Eye (tissue), 1 donor: ENCODE measurements around the gene PTPN18.
"Not testable (repeated sequence)": the region's sequence is repeated elsewhere in the genome, so short reads cannot be mapped to it uniquely, and the experiment has no call there.

Source experiments
- DNase-seq: peaks from one replicate; pipeline ENCODE4 v3.0.0-alpha.2; 2015

PTPN18 gene

GRCh38 chr2:130355578-130356431 is at the start of gene PTPN18:
Gene PTPN18, plus strand, starts transcription at chr2:130356056. Its CDS starts 52 bp downstream, at chr2:130356108.
- peak; percentile 90 for DNase-seq

GRCh38 chr2:130307850-130308249 is 48.0 kb upstream of the PTPN18 start:
- no peak for DNase-seq

GRCh38 chr2:130310881-130311280 is 45.0 kb upstream of the PTPN18 start:
- no peak for DNase-seq

- DNase-seq = no peak
These were observed 42.0 kb upstream of the PTPN18 start for GRCh38 chr2:130313812-130314334.

GRCh38 chr2:130314377-130314776 is 41.5 kb upstream of the PTPN18 start:
- no peak for DNase-seq

GRCh38 chr2:130316596-130316995 is 39.3 kb upstream of the PTPN18 start:
- DNase-seq = no peak

- DNase-seq = no peak
These were observed 37.0 kb upstream of the PTPN18 start for GRCh38 chr2:130318906-130319305.

- DNase-seq = no peak
These were observed 36.3 kb upstream of the PTPN18 start for GRCh38 chr2:130319536-130319935.

GRCh38 chr2:130327703-130328527 is 27.9 kb upstream of the PTPN18 start:
- DNase-seq = no peak

GRCh38 chr2:130328710-130329109 is 27.1 kb upstream of the PTPN18 start:
- DNase-seq = no peak

GRCh38 chr2:130332271-130333073 is 23.4 kb upstream of the PTPN18 start:
- DNase-seq = peak; percentile 91

GRCh38 chr2:130333253-130333652 is 22.6 kb upstream of the PTPN18 start:
- not testable (repeated sequence) for DNase-seq

- peak; percentile 22 for DNase-seq
These were observed 21.8 kb upstream of the PTPN18 start for GRCh38 chr2:130334026-130334425.

GRCh38 chr2:130335226-130335625 is 20.6 kb upstream of the PTPN18 start:
- DNase-seq = no peak

- DNase-seq = no peak
These were observed 19.5 kb upstream of the PTPN18 start for GRCh38 chr2:130336150-130336876.

GRCh38 chr2:130336877-130337734 is 18.8 kb upstream of the PTPN18 start:
- DNase-seq = peak; percentile 97

GRCh38 chr2:130337735-130338325 is 18.0 kb upstream of the PTPN18 start:
- no peak for DNase-seq

- DNase-seq = no peak
These were observed 17.0 kb upstream of the PTPN18 start for GRCh38 chr2:130338793-130339345.

GRCh38 chr2:130339885-130340745 is 15.7 kb upstream of the PTPN18 start:
- DNase-seq = no peak
